ENCODE data around the gene CNTNAP1. TPM values are rescaled to one million over a fixed set of nuclear protein-coding genes. Genes with fewer than 3 reads are reported as not detected.
"Not testable (repeated sequence)": the region's sequence is repeated elsewhere in the genome, so short reads cannot be mapped to it uniquely, and the experiment has no call there.

Gene CNTNAP1
- total and polyA plus RNA-seq, 10 of the 15 experiments (the other 5 are each of a cell fraction or from before 2014, with no cell fraction given), result 0.95 to 29.9 (median 10.4) TPM

GRCh38 chr17:42659079-42659931 lies 23.0 kb upstream of the CNTNAP1 start, which contains the start of gene TUBG2 (continued):
- TF ChIP-seq PML (IDR thresholded peaks at IDR 0.05; ENCODE audit: low read length), result no peak
- 0 out of 3 replicates have a peak, but pooled peaks of 1 of the 2 experiments have one; percentile 14 for TF ChIP-seq EGR1 (IDR thresholded peaks at IDR 0.05; ENCODE audit: borderline replicate concordance in 1 of 2, low read depth in 2 of 2, low read length in 2 of 2)
- no peak for TF ChIP-seq SREBF2 (IDR thresholded peaks at IDR 0.05; ENCODE audit: low read length)

- SMC1A ChIA-PET (ENCODE audit: uncharacterized antibody, unreplicated experiment), result interaction anchor here (0.9 to 1.8 kb wide), 4 partner anchors 12 to 82 kb away, joined by 3 to 9 read pairs (median 4); no protein-coding TSS in a partner anchor
- intact Hi-C loops (cut with micrococcal nuclease; ENCODE audit: unreplicated experiment), result loop anchor here (5.0 kb wide), 1 partner anchor 83 kb away; the partner anchor contains the start of gene PSMC3IP
- in situ Hi-C loops (cut with MboI); H3K9me3 ChIP-seq (replicated peaks; ENCODE audit: control insufficient read depth, insufficient read depth, low read length); H3K9ac ChIP-seq (ENCODE audit: control insufficient read depth, insufficient read depth, low read length); H2AFZ ChIP-seq (ENCODE audit: control insufficient read depth, low read depth, low read length); H4K20me1 ChIP-seq (ENCODE audit: control insufficient read depth, insufficient read depth); H3K79me2 ChIP-seq (ENCODE audit: control insufficient read depth, insufficient read depth, low read length); H3K36me3 ChIP-seq (ENCODE audit: control insufficient read depth in 2 of 2, insufficient read depth in 2 of 2, low read length in 1 of 2); DNase-seq (ENCODE audit: low read depth, low spot score); FAIRE-seq; H3K27ac ChIP-seq (ENCODE audit: control insufficient read depth, insufficient read depth); ATAC-seq; H3K27me3 ChIP-seq (replicated peaks in 1 of 2; ENCODE audit: control insufficient read depth in 2 of 2, insufficient read depth in 2 of 2, low read length in 1 of 2): not testable (repeated sequence)
- peaks cover 33% of the 10 kb centered on the region for H3K4me1 ChIP-seq (ENCODE audit: control insufficient read depth, insufficient read depth, low read length)
- H3K4me3 ChIP-seq, result peak overlapping the region; percentile 77
- RAD21 ChIA-PET (ENCODE audit: unreplicated experiment), result interaction anchor here (1.9 to 2.0 kb wide), 2 partner anchors 14 to 81 kb away, joined by 7 to 10 read pairs; no protein-coding TSS in a partner anchor
- H3K4me2 ChIP-seq (ENCODE audit: control insufficient read depth, insufficient read depth), result peak overlapping the region; percentile 50; the same call in 1 of the 2 replicates
- BruUV-seq (replicated peaks), result TSS peak; percentile 70
- POLR2A ChIA-PET, result interaction anchor here (1.8 to 4.9 kb wide), 4 partner anchors 17 to 54 kb away, joined by 5 to 29 read pairs (median 18); partner anchors contain the start of genes PLEKHH3, RETREG3 and TUBG1
- 100% methylated on average over 1 of the region's 14 CpGs for WGBS (ENCODE audit: insufficient coverage, insufficient replicate concordance, low lambda C conversion rate, missing lambda C conversion rate)
- CTCF ChIA-PET, result interaction anchor here (0.7 to 2.8 kb wide), 3 partner anchors 15 to 55 kb away, joined by 3 to 13 read pairs (median 7); partner anchors contain the start of gene PLEKHH3
These were observed 22.4 kb upstream of the CNTNAP1 start for GRCh38 chr17:42659932-42660274.

All from GM12878 (cell line).